Mucosa of descending colon (tissue), 3 donors: ENCODE results near the gene SEMA4B. TPM values are rescaled to one million over a fixed set of nuclear protein-coding genes. Genes with fewer than 3 reads are reported as not detected.
"Not testable (repeated sequence)": the region's sequence is repeated elsewhere in the genome, so short reads cannot be mapped to it uniquely, and the experiment has no call there.

Experiments
- ATAC-seq: fragments of 200-7000 bp; cut with Tn5 transposase; one replicate; pipeline ENCODE4 v1.9.1; 2020; ENCODE audit warnings: mild to moderate bottlenecking, moderate library complexity
- DNase-seq, 3 donors: peaks; one replicate each; pipeline ENCODE4 v3.0.0-alpha.2; 2020
- H3K36me3 ChIP-seq: fragments of 200-600 bp; one replicate; pipeline ENCODE4 v1.8.0; 2021; ENCODE audit warnings: low read depth, mild to moderate bottlenecking
- H3K4me1 ChIP-seq: fragments of 200-600 bp; one replicate; pipeline ENCODE4 v1.8.0; 2021; ENCODE audit warnings: low read depth, mild to moderate bottlenecking
- H3K4me3 ChIP-seq: fragments of 200-600 bp; one replicate; pipeline ENCODE4 v1.8.0; 2021; ENCODE audit warnings: mild to moderate bottlenecking
- H3K9me3 ChIP-seq: fragments of 200-600 bp; one replicate; pipeline ENCODE4 v1.8.0; 2021; ENCODE audit warnings: mild to moderate bottlenecking
- CTCF ChIP-seq: fragments of 200-600 bp; IDR thresholded peaks from one replicate; pipeline ENCODE4 v1.8.0; 2022; ENCODE audit warnings: antibody characterized with exemption, mild to moderate bottlenecking
- intact Hi-C, 2 donors: fragments of 100-400 bp; cut with DNase I in 1 of 2; cut with micrococcal nuclease in 1 of 2; formaldehyde crosslinking; loops; one replicate each; pipeline versions ENCODE4 v1.11.0 to v1.11.1; 2022; cut with DNase I, micrococcal nuclease
- total RNA-seq, 3 donors: library from RNA; stranded (reverse); fragmentation: NEBNext Ultra II Directional in 2 of 3; extraction: Animal tissue kit (Norgen Biotek cat#: 25700) in 2 of 3; gene quantifications; one replicate each; pipeline versions ENCODE4 v1.2.1 to v1.2.4, GENCODE V29; 2021 to 2023
- donor health status: DM: no; HTN: no; CAD: no; lungs with moderate emphysema.
- donor health status: DM: no; HTN: no; CAD: no.
- donor health status: DM: no; HTN: yes; CAD: no.

SEMA4B gene
- total RNA-seq, 3 donors from 2014 or later = 118 to 146 (median 131) TPM

- Histone ChIP-seq H3K36me3 (peaks cover 4% of the 10 kb centered on the region), H3K4me3 (no peak overlapping the region), H3K4me1 (peaks cover 28% of the 10 kb centered on the region), H3K9me3 (no peaks in the 10 kb centered on the region)
- no peak for TF ChIP-seq CTCF
- intact Hi-C loops = no loop called here
- ATAC-seq (no peak), DNase-seq (no peak)
Observed at GRCh38 chr15:90271459-90272166, 70.5 kb downstream of the SEMA4B start.

GRCh38 chr15:90278467-90278866 lies 77.3 kb downstream of the SEMA4B start:
- intact Hi-C loops, H3K4me1 ChIP-seq, H3K36me3 ChIP-seq, ATAC-seq, H3K4me3 ChIP-seq, DNase-seq, H3K9me3 ChIP-seq: not testable (repeated sequence)

Other genes starting within 250 kb of the SEMA4B start
- gene ZNF710, start 200.0 kb upstream of the SEMA4B start, total RNA-seq = 10 to 100 TPM; 30.9 to 42.7 (median 40.2) TPM
- gene IDH2, start 98.9 kb upstream of the SEMA4B start, total RNA-seq = 100 to 1,000 TPM in 2 of 3 donors, 10 to 100 TPM in 1; 84.8 to 262 (median 124) TPM
- 100 to 1,000 TPM; 126 to 273 (median 209) TPM for gene CIB1, start 32.6 kb downstream of the SEMA4B start, total RNA-seq
- 10 to 100 TPM; 18.2 to 25.5 (median 19.3) TPM for gene GDPGP1, start 32.9 kb downstream of the SEMA4B start, total RNA-seq
- gene TTLL13, start 48.2 kb downstream of the SEMA4B start, total RNA-seq = under 1 TPM; 0.34 to 0.93 (median 0.63) TPM
- gene NGRN, start 64.3 kb downstream of the SEMA4B start, total RNA-seq = 100 to 1,000 TPM in 1 of 3 donors, 10 to 100 TPM in 2; 41.7 to 111 (median 54.1) TPM
- gene ZNF774, start 151.0 kb downstream of the SEMA4B start, total RNA-seq = 10 to 100 TPM; 11.8 to 17.8 (median 15.4) TPM
- gene IQGAP1, start 186.9 kb downstream of the SEMA4B start, total RNA-seq = 100 to 1,000 TPM; 186 to 242 (median 206) TPM